SK-N-SH (cell line): ENCODE measurements around the gene LRP11. TPM values are rescaled to one million over a fixed set of nuclear protein-coding genes. Genes with fewer than 3 reads are reported as not detected.

Experiments
- CTCF ChIA-PET: fragments of 300-600, 350-600 bp; formaldehyde crosslinking; extraction: SDS; loops from one replicate; lab custom pipeline; 2021; lab: Yijun Ruan, JAX
- POLR2A ChIA-PET: fragments of 350-600 bp; sonication (Branson Sonifier 250); formaldehyde crosslinking; extraction: SDS; loops from one replicate; lab custom pipeline; 2020; ENCODE audit warnings: antibody characterized with exemption, inconsistent platforms; lab: Yijun Ruan, JAX
- DNase-seq: peaks from one replicate; pipeline ENCODE4 v3.0.0; 2012
- H2AFZ ChIP-seq: fragments of 200-600 bp; sonication (generic); 2 replicates; pipeline ENCODE4 v1.8.1; 2016; ENCODE audit warnings: antibody characterized with exemption, mild to moderate bottlenecking, low read depth
- H3F3A ChIP-seq: fragments of 200-600 bp; sonication (generic); replicated peaks from 2 replicates; pipeline ENCODE3; 2016; ENCODE audit warnings: antibody characterized with exemption, mild to moderate bottlenecking; ENCODE audit not compliant: insufficient read depth
- H3K27ac ChIP-seq, 2 experiments: fragments of 200-500 bp in 1 of 2; fragments of 200-600 bp in 1 of 2; sonication (Bioruptor generic) in 1 of 2; sonication (generic), shearing (Covaris generic) in 1 of 2; 2 replicates each; pipeline versions ENCODE4 v1.5.1 to v1.6.1; 2014 to 2016; ENCODE audit warnings: low read depth in 2 of 2, inconsistent platforms in 1 of 2, low read length in 1 of 2, mild to moderate bottlenecking in 1 of 2, mixed read lengths in 1 of 2
- H3K27me3 ChIP-seq: fragments of 200-600 bp; sonication (generic), shearing (Covaris generic); 2 replicates; pipeline ENCODE4 v1.6.1; 2016; ENCODE audit warnings: mixed run types; ENCODE audit not compliant: insufficient read depth
- H3K36me3 ChIP-seq, 2 experiments: fragments of 200-500 bp in 1 of 2; fragments of 200-600 bp in 1 of 2; sonication (Bioruptor generic) in 1 of 2; sonication (generic) in 1 of 2; replicated peaks in 1 of 2; 2 replicates each; pipeline versions ENCODE3 to v1.5.1; 2014 to 2016; ENCODE audit warnings: low read length in 1 of 2, mild to moderate bottlenecking in 1 of 2; ENCODE audit not compliant: insufficient read depth in 2 of 2, control insufficient read depth in 1 of 2
- H3K4me1 ChIP-seq, 2 experiments: fragments of 200-500 bp in 1 of 2; fragments of 200-600 bp in 1 of 2; sonication (Bioruptor generic) in 1 of 2; sonication (generic), shearing (Covaris generic) in 1 of 2; 2 replicates each; pipeline versions ENCODE4 v1.5.1 to v1.6.1; 2014 to 2016; ENCODE audit warnings: low read depth in 1 of 2, low read length in 1 of 2, mixed run types in 1 of 2; ENCODE audit not compliant: insufficient read depth in 2 of 2, control insufficient read depth in 1 of 2
- H3K4me2 ChIP-seq: fragments of 200-600 bp; sonication (generic), shearing (Covaris generic); 2 replicates; pipeline ENCODE4 v1.6.1; 2017; ENCODE audit warnings: mixed run types
- H3K4me3 ChIP-seq, 2 experiments: fragments of 200-500 bp in 1 of 2; fragments of 200-600 bp in 1 of 2; sonication (Bioruptor generic) in 1 of 2; sonication (generic), shearing (Covaris generic) in 1 of 2; 2 replicates each; pipeline versions ENCODE4 v1.5.1 to v1.8.1; 2014 to 2016; ENCODE audit warnings: low read depth in 2 of 2, inconsistent platforms in 1 of 2, low read length in 1 of 2, mild to moderate bottlenecking in 1 of 2, mixed read lengths in 1 of 2, moderate library complexity in 1 of 2
- H3K79me2 ChIP-seq: fragments of 200-600 bp; sonication (generic); 2 replicates; pipeline ENCODE4 v1.8.1; 2017; ENCODE audit warnings: mild to moderate bottlenecking; ENCODE audit not compliant: insufficient read depth
- H3K9ac ChIP-seq: fragments of 200-600 bp; sonication (generic); 2 replicates; pipeline ENCODE4 v1.6.1; 2017; ENCODE audit warnings: mixed run types
- H3K9me2 ChIP-seq: fragments of 200-600 bp; sonication (generic); 2 replicates; pipeline ENCODE4 v1.6.1; 2017; ENCODE audit warnings: mixed run types
- H3K9me3 ChIP-seq: fragments of 200-600 bp; sonication (generic); 2 replicates; pipeline ENCODE4 v1.6.1; 2017; ENCODE audit warnings: mixed run types, mild to moderate bottlenecking, moderate library complexity
- H4K20me1 ChIP-seq: fragments of 200-600 bp; sonication (generic); 2 replicates; pipeline ENCODE4 v1.6.1; 2017; ENCODE audit warnings: mild to moderate bottlenecking, mixed run types; ENCODE audit not compliant: insufficient read depth
- CHD2 ChIP-seq: fragments of 150-350 bp; IDR thresholded peaks from 2 replicates; pipeline ENCODE4 v1.6.1; 2018; ENCODE audit warnings: low read length; ENCODE audit not compliant: partially characterized antibody
- EP300 ChIP-seq, 2 experiments: IDR thresholded peaks; 2 replicates each; pipeline versions ENCODE4 v1.4.0 to v1.6.1; 2012; ENCODE audit warnings: borderline replicate concordance in 1 of 2, low read depth in 1 of 2, low read length in 1 of 2
- GABPA ChIP-seq: IDR thresholded peaks from 2 replicates; pipeline ENCODE4 v1.4.0; 2012; ENCODE audit warnings: low read depth, mild to moderate bottlenecking
- GATA2 ChIP-seq: sonication (generic); formaldehyde crosslinking; IDR thresholded peaks from 2 replicates; pipeline ENCODE4 v1.5.0; 2020; ENCODE audit warnings: mild to moderate bottlenecking, missing genetic modification reagents
- JUND ChIP-seq: IDR thresholded peaks from 2 replicates; pipeline ENCODE4 v1.4.0; 2012
- RAD21 ChIP-seq: IDR thresholded peaks from 2 replicates; pipeline ENCODE4 v1.6.1; 2012; ENCODE audit warnings: mild to moderate bottlenecking, low read length
- RFX5 ChIP-seq: IDR thresholded peaks from 2 replicates; pipeline ENCODE4 v1.6.1; 2012; ENCODE audit warnings: mild to moderate bottlenecking, improper control_type of control experiment, low read length
- SMC3 ChIP-seq: IDR thresholded peaks from 2 replicates; pipeline ENCODE4 v1.6.1; 2012; ENCODE audit warnings: low read depth, low read length, improper control_type of control experiment
- YY1 ChIP-seq: IDR thresholded peaks from 2 replicates; pipeline ENCODE4 v1.4.0; 2012; ENCODE audit warnings: low read depth, mild to moderate bottlenecking
- WGBS: methylation state at CpG from one replicate; pipeline ENCODE4 v1.1.6; 2017; ENCODE audit warnings: low lambda C conversion rate; 5-methylcytosine and 5-hydroxymethylcytosine counted together
- polyA plus RNA-seq, 3 experiments: library from polyadenylated mRNA; depleted of rRNA; stranded (reverse); fragments of >200 nt; gene quantifications; 2 replicates each; pipeline ENCODE4 v1.2.3, GENCODE V29; 2012
- TF ChIP-seq, protein P1 (sequence below): IDR thresholded peaks from 2 replicates; pipeline ENCODE4 v1.4.0; 2012; ENCODE audit warnings: low read depth, borderline replicate concordance
- TF ChIP-seq, protein P2 (sequence below): IDR thresholded peaks from 2 replicates; pipeline ENCODE4 v1.6.1; 2012; ENCODE audit warnings: mild to moderate bottlenecking, low read depth, low read length, moderate library complexity

The LRP11 gene
- polyA plus RNA-seq, 1 of the 3 experiments (the other 2 are of a cell fraction), result 25.0 TPM

DNA sequence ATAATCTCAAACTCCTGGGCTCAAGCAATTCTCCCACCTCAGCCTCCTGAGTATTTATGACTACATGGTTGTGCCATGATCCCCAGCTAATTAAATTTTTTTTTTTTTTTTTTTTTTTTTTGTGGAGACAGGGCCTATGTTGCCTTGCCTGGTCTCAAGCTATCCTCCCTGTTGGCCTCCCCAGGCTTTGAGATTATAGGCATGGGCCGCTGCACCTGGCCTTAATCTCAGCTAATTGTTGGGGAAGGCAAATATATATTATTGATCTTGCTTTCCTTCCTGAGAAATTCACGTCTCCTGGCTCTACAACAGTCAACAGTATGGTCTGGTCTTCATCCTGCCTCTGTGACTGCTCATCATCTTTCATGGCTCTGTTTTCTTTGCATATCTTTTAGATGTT is 94.5 kb downstream of the LRP11 start:
- Histone ChIP-seq H3K4me3 (no peak overlapping the region), H3K36me3 (peaks cover 8 to 48% of the 10 kb centered on the region in 2 experiments), H3K79me2 (peaks cover 69% of the 10 kb centered on the region), H3K27ac (no peak overlapping the region), H3K9ac (no peak overlapping the region), H3K27me3 (no peaks in the 10 kb centered on the region), H3K4me2 (no peak overlapping the region), H4K20me1 (no peaks in the 10 kb centered on the region), H3K9me2 (no peaks in the 10 kb centered on the region), H3F3A (peaks cover 11% of the 10 kb centered on the region), H2AFZ (no peak overlapping the region), H3K4me1 (no peaks in the 10 kb centered on the region), H3K9me3 (no peaks in the 10 kb centered on the region)
- ChIA-PET POLR2A (interaction anchor here (0.6 kb wide), 1 partner anchor 10 kb away, joined by 3 read pairs; no protein-coding TSS in a partner anchor), CTCF (no interaction called here)
- DNase-seq, result no peak
- WGBS, result 97% methylated on average over 2 of the region's 2 CpGs
- TF ChIP-seq RFX5 (no peak), EP300 (IDR thresholded peaks at IDR 0.05; ENCODE audit: borderline replicate concordance in 1 of 2, low read depth in 1 of 2, low read length in 1 of 2) (no peak), SMC3 (no peak), RAD21 (no peak), YY1 (no peak), GABPA (no peak), JUND (no peak), GATA2 (CRISPR knock-in tag) (no peak), CHD2 (no peak)
- TF ChIP-seq, protein P1, sequence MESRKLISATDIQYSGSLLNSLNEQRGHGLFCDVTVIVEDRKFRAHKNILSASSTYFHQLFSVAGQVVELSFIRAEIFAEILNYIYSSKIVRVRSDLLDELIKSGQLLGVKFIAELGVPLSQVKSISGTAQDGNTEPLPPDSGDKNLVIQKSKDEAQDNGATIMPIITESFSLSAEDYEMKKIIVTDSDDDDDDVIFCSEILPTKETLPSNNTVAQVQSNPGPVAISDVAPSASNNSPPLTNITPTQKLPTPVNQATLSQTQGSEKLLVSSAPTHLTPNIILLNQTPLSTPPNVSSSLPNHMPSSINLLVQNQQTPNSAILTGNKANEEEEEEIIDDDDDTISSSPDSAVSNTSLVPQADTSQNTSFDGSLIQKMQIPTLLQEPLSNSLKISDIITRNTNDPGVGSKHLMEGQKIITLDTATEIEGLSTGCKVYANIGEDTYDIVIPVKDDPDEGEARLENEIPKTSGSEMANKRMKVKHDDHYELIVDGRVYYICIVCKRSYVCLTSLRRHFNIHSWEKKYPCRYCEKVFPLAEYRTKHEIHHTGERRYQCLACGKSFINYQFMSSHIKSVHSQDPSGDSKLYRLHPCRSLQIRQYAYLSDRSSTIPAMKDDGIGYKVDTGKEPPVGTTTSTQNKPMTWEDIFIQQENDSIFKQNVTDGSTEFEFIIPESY, result no peak
- TF ChIP-seq, protein P2, sequence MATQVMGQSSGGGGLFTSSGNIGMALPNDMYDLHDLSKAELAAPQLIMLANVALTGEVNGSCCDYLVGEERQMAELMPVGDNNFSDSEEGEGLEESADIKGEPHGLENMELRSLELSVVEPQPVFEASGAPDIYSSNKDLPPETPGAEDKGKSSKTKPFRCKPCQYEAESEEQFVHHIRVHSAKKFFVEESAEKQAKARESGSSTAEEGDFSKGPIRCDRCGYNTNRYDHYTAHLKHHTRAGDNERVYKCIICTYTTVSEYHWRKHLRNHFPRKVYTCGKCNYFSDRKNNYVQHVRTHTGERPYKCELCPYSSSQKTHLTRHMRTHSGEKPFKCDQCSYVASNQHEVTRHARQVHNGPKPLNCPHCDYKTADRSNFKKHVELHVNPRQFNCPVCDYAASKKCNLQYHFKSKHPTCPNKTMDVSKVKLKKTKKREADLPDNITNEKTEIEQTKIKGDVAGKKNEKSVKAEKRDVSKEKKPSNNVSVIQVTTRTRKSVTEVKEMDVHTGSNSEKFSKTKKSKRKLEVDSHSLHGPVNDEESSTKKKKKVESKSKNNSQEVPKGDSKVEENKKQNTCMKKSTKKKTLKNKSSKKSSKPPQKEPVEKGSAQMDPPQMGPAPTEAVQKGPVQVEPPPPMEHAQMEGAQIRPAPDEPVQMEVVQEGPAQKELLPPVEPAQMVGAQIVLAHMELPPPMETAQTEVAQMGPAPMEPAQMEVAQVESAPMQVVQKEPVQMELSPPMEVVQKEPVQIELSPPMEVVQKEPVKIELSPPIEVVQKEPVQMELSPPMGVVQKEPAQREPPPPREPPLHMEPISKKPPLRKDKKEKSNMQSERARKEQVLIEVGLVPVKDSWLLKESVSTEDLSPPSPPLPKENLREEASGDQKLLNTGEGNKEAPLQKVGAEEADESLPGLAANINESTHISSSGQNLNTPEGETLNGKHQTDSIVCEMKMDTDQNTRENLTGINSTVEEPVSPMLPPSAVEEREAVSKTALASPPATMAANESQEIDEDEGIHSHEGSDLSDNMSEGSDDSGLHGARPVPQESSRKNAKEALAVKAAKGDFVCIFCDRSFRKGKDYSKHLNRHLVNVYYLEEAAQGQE, result no peak

Other genes with a start within 250 kb of the LRP11 start
- gene KATNA1, start 215.6 kb downstream of the LRP11 start, polyA plus RNA-seq (2012; rRNA removed), result 13.2 and 17.6 TPM in 2 replicates
- 6.9 and 9.3 TPM in 2 replicates for gene LATS1, start 146.3 kb downstream of the LRP11 start, polyA plus RNA-seq (2012; rRNA removed)
- gene NUP43, start 117.8 kb downstream of the LRP11 start, polyA plus RNA-seq (2012; rRNA removed), result 10.1 and 16.4 TPM in 2 replicates
- 158 and 190 TPM in 2 replicates for gene PCMT1, start 114.6 kb downstream of the LRP11 start, polyA plus RNA-seq (2012; rRNA removed)
- 0.15 and 0.26 TPM in 2 replicates for gene RAET1E, start 33.8 kb upstream of the LRP11 start, polyA plus RNA-seq (2012; rRNA removed)
- 1.7 and 2.5 TPM in 2 replicates for gene RAET1G, start 58.8 kb upstream of the LRP11 start, polyA plus RNA-seq (2012; rRNA removed)
- 5.0 and 5.3 TPM in 2 replicates for gene ULBP2, start 77.7 kb upstream of the LRP11 start, polyA plus RNA-seq (2012; rRNA removed)
- gene ULBP1, start 99.6 kb upstream of the LRP11 start, polyA plus RNA-seq (2012; rRNA removed), result 0.02 TPM in 1 of 2 replicates, not detected in the other
- not detected in 2 replicates for gene RAET1L, start 161.2 kb upstream of the LRP11 start, polyA plus RNA-seq (2012; rRNA removed)
- gene ULBP3, start 204.8 kb upstream of the LRP11 start, polyA plus RNA-seq (2012; rRNA removed), result 4.6 and 4.9 TPM in 2 replicates